Neutrophil (primary cell): ENCODE data around the gene CIBAR2.
A peak's percentile ranks its signal among the peaks of the same experiment; 100 is the strongest.

Experiments
- H3K27ac ChIP-seq: fragments of 200-600 bp; sonication (generic); 2 replicates; pipeline ENCODE4 v1.5.1; 2016; ENCODE audit warnings: mild to moderate bottlenecking, moderate library complexity
- H3K27me3 ChIP-seq: fragments of 200-600 bp; sonication (generic); 2 replicates; pipeline ENCODE4 v1.6.0; 2016; ENCODE audit warnings: mild to moderate bottlenecking
- H3K36me3 ChIP-seq: fragments of 200-600 bp; sonication (generic); 2 replicates; pipeline ENCODE4 v1.5.1; 2017
- H3K4me1 ChIP-seq, 2 experiments: fragments of 200-600 bp in 1 of 2; sonication (generic) in 1 of 2; 1 replicate in 1 of 2; 2 replicates in 1 of 2; pipeline versions ENCODE4 v1.5.1 to v1.6.1; 2013 to 2016; ENCODE audit warnings: low read depth in 1 of 2, low read length in 1 of 2, mild to moderate bottlenecking in 1 of 2, moderate library complexity in 1 of 2; ENCODE audit not compliant: control insufficient read depth in 1 of 2, insufficient read depth in 1 of 2
- H3K4me3 ChIP-seq, 2 experiments: fragments of 200-600 bp in 1 of 2; sonication (generic) in 1 of 2; 1 replicate in 1 of 2; 2 replicates in 1 of 2; pipeline ENCODE4 v1.5.1; 2013 to 2016; ENCODE audit warnings: low read depth in 1 of 2, low read length in 1 of 2, mild to moderate bottlenecking in 1 of 2, moderate library complexity in 1 of 2
- H3K9me3 ChIP-seq: fragments of 200-600 bp; sonication (generic); 2 replicates; pipeline ENCODE4 v1.5.1; 2016
- TF ChIP-seq, protein P1 (sequence below): fragments of 200-600 bp; sonication (generic); IDR thresholded peaks from 2 replicates; pipeline ENCODE4 v1.5.1; 2016; ENCODE audit warnings: antibody characterized with exemption

Gene CIBAR2

DNA sequence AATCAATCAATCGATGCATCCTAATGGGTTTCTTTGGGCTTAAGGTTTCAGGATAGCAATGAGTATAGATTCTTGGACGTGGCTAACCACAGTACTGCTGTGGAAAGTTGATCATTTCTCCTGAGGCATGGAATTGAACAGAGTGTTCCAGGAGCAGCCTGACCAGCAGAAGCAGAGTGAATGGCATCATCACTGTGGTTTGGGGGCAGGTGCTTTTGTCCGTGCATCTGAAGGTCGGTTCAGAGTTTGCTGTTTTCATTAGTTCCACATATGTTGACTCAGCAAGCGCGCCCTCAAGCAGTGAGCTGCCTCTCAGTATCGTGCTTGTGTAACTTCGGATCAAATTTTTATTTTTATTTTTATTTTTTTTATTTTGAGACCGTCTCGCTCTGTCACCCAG, 59.7 kb downstream of the CIBAR2 start:
- no peaks in the 10 kb centered on the region for H3K27me3 ChIP-seq
- H3K9me3 ChIP-seq, result no peaks in the 10 kb centered on the region
- H3K36me3 ChIP-seq, result peaks cover 23% of the 10 kb centered on the region
- H3K27ac ChIP-seq, result peak overlapping the region; percentile 3
- peaks cover 68 to 77% of the 10 kb centered on the region in 2 experiments for H3K4me1 ChIP-seq
- H3K4me3 ChIP-seq, result no peak overlapping the region
- TF ChIP-seq, protein P1, sequence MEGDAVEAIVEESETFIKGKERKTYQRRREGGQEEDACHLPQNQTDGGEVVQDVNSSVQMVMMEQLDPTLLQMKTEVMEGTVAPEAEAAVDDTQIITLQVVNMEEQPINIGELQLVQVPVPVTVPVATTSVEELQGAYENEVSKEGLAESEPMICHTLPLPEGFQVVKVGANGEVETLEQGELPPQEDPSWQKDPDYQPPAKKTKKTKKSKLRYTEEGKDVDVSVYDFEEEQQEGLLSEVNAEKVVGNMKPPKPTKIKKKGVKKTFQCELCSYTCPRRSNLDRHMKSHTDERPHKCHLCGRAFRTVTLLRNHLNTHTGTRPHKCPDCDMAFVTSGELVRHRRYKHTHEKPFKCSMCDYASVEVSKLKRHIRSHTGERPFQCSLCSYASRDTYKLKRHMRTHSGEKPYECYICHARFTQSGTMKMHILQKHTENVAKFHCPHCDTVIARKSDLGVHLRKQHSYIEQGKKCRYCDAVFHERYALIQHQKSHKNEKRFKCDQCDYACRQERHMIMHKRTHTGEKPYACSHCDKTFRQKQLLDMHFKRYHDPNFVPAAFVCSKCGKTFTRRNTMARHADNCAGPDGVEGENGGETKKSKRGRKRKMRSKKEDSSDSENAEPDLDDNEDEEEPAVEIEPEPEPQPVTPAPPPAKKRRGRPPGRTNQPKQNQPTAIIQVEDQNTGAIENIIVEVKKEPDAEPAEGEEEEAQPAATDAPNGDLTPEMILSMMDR, result no peak

- TF ChIP-seq, protein P1, result no peak
- Histone ChIP-seq H3K4me1 (peaks cover 68 to 77% of the 10 kb centered on the region in 2 experiments), H3K36me3 (peaks cover 21% of the 10 kb centered on the region), H3K27ac (no peak overlapping the region), H3K4me3 (no peak overlapping the region), H3K9me3 (no peaks in the 10 kb centered on the region), H3K27me3 (no peaks in the 10 kb centered on the region)
Observed at GRCh38 chr16:85051683-85052082, 60.6 kb downstream of the CIBAR2 start.

DNA sequence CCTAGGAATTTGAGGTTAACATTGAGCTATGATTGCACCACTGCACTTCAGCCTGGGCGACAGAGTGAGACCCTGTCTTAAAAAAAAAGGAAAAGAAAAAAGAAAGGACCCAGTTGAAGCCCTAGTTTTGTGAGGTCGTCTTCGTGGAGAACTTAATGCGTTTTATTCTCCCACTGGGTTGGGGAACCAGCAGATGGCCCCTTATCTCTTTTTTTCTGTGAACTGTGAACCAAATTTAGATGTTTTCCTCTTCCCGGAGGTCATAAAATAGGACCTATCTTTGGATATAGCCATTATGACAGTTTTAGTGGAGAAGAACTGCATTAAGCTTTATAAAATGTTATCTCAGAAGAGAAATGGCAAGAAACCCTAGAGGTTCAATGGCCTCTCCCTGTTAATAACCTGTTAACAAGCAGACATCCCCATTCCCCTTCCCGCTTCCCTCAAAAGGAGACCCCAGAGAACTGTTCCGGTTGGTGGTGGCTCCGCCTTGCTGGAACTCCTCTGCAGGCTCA, 61.1 kb downstream of the CIBAR2 start:
- Histone ChIP-seq H3K4me3 (no peak overlapping the region), H3K27me3 (no peaks in the 10 kb centered on the region), H3K36me3 (peaks cover 25% of the 10 kb centered on the region), H3K27ac (peak overlapping the region; percentile 30), H3K4me1 (peaks cover 68 to 75% of the 10 kb centered on the region in 2 experiments), H3K9me3 (no peaks in the 10 kb centered on the region)
- TF ChIP-seq, protein P1, result no peak

- Histone ChIP-seq H3K27me3 (no peaks in the 10 kb centered on the region), H3K27ac (no peak overlapping the region), H3K9me3 (no peaks in the 10 kb centered on the region), H3K4me3 (no peak overlapping the region), H3K4me1 (peaks cover 62 to 66% of the 10 kb centered on the region in 2 experiments), H3K36me3 (peaks cover 38% of the 10 kb centered on the region)
- TF ChIP-seq, protein P1, result no peak
Observed at GRCh38 chr16:85049706-85050305, 62.5 kb downstream of the CIBAR2 start.

DNA sequence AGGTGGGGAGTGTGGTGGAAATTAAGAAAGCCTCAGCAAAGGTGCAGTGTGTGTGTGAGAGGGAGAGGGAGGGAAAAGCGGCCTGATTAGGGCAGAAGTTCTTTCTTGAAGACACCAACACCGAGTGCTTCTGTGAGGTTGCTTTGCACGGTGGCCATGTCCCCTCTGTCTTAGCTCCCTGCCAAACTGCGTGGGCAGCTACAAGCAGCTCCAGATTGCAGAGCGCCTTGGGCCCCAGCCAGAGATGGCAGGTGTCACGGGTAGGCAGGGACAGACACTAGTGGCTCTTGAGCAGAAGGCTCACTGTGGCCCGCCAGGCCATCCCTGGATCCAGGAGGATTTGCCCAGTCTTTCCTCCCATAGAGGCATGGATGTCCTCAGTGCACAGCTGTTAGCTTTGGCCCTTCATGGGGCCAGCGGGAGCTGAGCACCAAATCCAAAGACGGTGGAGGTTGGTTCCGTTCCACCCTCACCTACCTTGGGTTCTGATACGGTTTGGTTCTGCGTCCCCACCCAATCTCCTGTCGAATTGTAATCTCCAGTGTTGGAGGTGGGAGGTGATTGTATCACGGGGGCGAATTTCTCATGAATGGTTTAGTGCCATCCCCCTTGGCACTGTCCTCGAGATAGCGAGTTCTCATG, 63.2 kb downstream of the CIBAR2 start:
- Histone ChIP-seq H3K9me3 (no peaks in the 10 kb centered on the region), H3K36me3 (peaks cover 45% of the 10 kb centered on the region), H3K4me3 (no peak overlapping the region), H3K27me3 (no peaks in the 10 kb centered on the region), H3K4me1 (peaks cover 54 to 58% of the 10 kb centered on the region in 2 experiments), H3K27ac (peak overlapping the region; percentile 78)
- TF ChIP-seq, protein P1, result no peak
